K562 (cell line): ENCODE results near the gene GSTO2. TPM values are rescaled to one million over a fixed set of nuclear protein-coding genes. Genes with fewer than 3 reads are reported as not detected.

ENCODE experiments used
- ATAC-seq: fragments of 200-7000 bp; cut with Tn5 transposase; 3 replicates; pipeline ENCODE4 v1.9.1; 2020; ENCODE audit warnings: moderate library complexity
- BruUV-seq: library from RNA; stranded (reverse); fragments of 400-500 nt; replicated peaks from 2 replicates; lab custom pipeline; 2021; lab: Mats Ljungman, UMichigan
- CTCF ChIA-PET: fragments of 300-600 bp; formaldehyde crosslinking; extraction: SDS; loops from one replicate; lab custom pipeline; 2021; ENCODE audit warnings: low intra/inter-chr PET ratio; lab: Yijun Ruan, JAX
- POLR2A ChIA-PET: fragments of 300-600, 350-650 bp; sonication (Branson Sonifier 250); formaldehyde crosslinking; extraction: SDS; loops from one replicate; lab custom pipeline; 2021; ENCODE audit warnings: antibody characterized with exemption, inconsistent platforms; lab: Yijun Ruan, JAX
- DNase-seq, 4 experiments: peaks; one replicate each; pipeline versions ENCODE4 v3.0.0 to v3.0.0-alpha.2; 2011 to 2018; ENCODE audit warnings: low spot score in 3 of 4, mixed read lengths in 3 of 4; ENCODE audit errors: extremely low read depth in 1 of 4
- FAIRE-seq: peaks from 2 replicates; lab custom pipeline; 2011; peaks lifted over from hg19 to GRCh38; lab: Jason Lieb, UNC
- H2AFZ ChIP-seq: 2 replicates; pipeline ENCODE4 v1.6.0; 2011; ENCODE audit warnings: low read depth, low read length, control low read depth, inconsistent platforms
- H3K27ac ChIP-seq: fragments of 200-600 bp; 3 replicates; pipeline ENCODE4 v1.8.0; 2011; ENCODE audit warnings: low read depth, mild to moderate bottlenecking, control low read depth, inconsistent platforms, low read length, moderate library complexity, mixed read lengths; ENCODE audit errors: extremely low read depth
- H3K27me3 ChIP-seq, 2 experiments: fragments of 300-600 bp in 1 of 2; 2 replicates in 1 of 2; 3 replicates in 1 of 2; pipeline versions ENCODE4 v1.6.0 to v1.8.0; 2011; ENCODE audit warnings: inconsistent platforms in 2 of 2, low read length in 2 of 2, mild to moderate bottlenecking in 1 of 2, mixed read lengths in 1 of 2, moderate library complexity in 1 of 2; ENCODE audit not compliant: control insufficient read depth in 2 of 2, insufficient read depth in 2 of 2
- H3K36me3 ChIP-seq: fragments of 300-600 bp; 3 replicates; pipeline ENCODE4 v1.8.0; 2011; ENCODE audit warnings: mild to moderate bottlenecking, low read length, inconsistent platforms; ENCODE audit not compliant: control insufficient read depth, insufficient read depth
- H3K4me1 ChIP-seq, 2 experiments: fragments of 200-600 bp in 1 of 2; replicated peaks in 1 of 2; 2 replicates in 1 of 2; 3 replicates in 1 of 2; pipeline versions ENCODE4 v1.5.1 to v1.8.0; 2011; ENCODE audit warnings: inconsistent platforms in 2 of 2, low read length in 2 of 2, mild to moderate bottlenecking in 1 of 2, mixed read lengths in 1 of 2, moderate library complexity in 1 of 2; ENCODE audit not compliant: control insufficient read depth in 2 of 2, insufficient read depth in 2 of 2
- H3K4me2 ChIP-seq: 2 replicates; pipeline ENCODE4 v1.6.1; 2011; ENCODE audit warnings: low read length, control low read depth, inconsistent platforms, mixed read lengths; ENCODE audit not compliant: insufficient read depth
- H3K4me3 ChIP-seq: fragments of 200-600 bp; sonication (generic), shearing (Covaris generic); 2 replicates; pipeline ENCODE4 v1.5.1; 2016; ENCODE audit warnings: control low read depth, inconsistent platforms
- H3K79me2 ChIP-seq: fragments of 200-600 bp; 3 replicates; pipeline ENCODE4 v1.8.0; 2011; ENCODE audit warnings: low read length, inconsistent platforms; ENCODE audit not compliant: control insufficient read depth, insufficient read depth
- H3K9ac ChIP-seq, 2 experiments: 2 replicates each; pipeline versions ENCODE4 v1.6.0 to v1.6.1; 2011; ENCODE audit warnings: low read depth in 2 of 2, low read length in 2 of 2, control low read depth in 1 of 2, inconsistent platforms in 1 of 2, mild to moderate bottlenecking in 1 of 2, mixed read lengths in 1 of 2; ENCODE audit not compliant: insufficient read depth in 1 of 2
- H3K9me1 ChIP-seq: one replicate; pipeline ENCODE4 v1.6.0; 2011; ENCODE audit warnings: inconsistent platforms, mild to moderate bottlenecking, low read length, moderate library complexity; ENCODE audit not compliant: control insufficient read depth, insufficient read depth
- H3K9me3 ChIP-seq: replicated peaks from 2 replicates; pipeline ENCODE4 v1.5.1; 2011; ENCODE audit warnings: low read depth, low read length, inconsistent platforms; ENCODE audit not compliant: control insufficient read depth, insufficient read depth
- H4K20me1 ChIP-seq: replicated peaks from 2 replicates; pipeline ENCODE4 v1.6.1; 2011; ENCODE audit warnings: low read length, inconsistent platforms, mixed read lengths; ENCODE audit not compliant: control insufficient read depth, insufficient read depth
- BRD4 ChIP-seq: fragments of 200-600 bp; sonication (generic); IDR thresholded peaks from 2 replicates; pipeline ENCODE4 v1.6.1; 2017; ENCODE audit warnings: inconsistent platforms
- DMBX1 ChIP-seq: fragments of 250-450 bp; sonication (Bioruptor Pico); IDR thresholded peaks from 2 replicates; pipeline ENCODE4 v1.8.0; 2022; ENCODE audit warnings: inconsistent platforms, mild to moderate bottlenecking, moderate library complexity, borderline replicate concordance
- MNT ChIP-seq, 2 experiments: fragments of 450-650 bp; conservative IDR thresholded peaks; 2 replicates each; pipeline ENCODE4 v1.6.1; 2017; ENCODE audit warnings: mild to moderate bottlenecking in 2 of 2, moderate library complexity in 2 of 2
- PRPF4 ChIP-seq: fragments of 200-400 bp; formaldehyde crosslinking; IDR thresholded peaks from one replicate; pipeline ENCODE4 v1.6.1; 2017; ENCODE audit warnings: low read length, low read depth, mild to moderate bottlenecking; ENCODE audit not compliant: insufficient read depth, poor library complexity, severe bottlenecking
- PYGO2 ChIP-seq: fragments of 450-650 bp; IDR thresholded peaks from 2 replicates; pipeline ENCODE4 v1.6.1; 2016; ENCODE audit warnings: mild to moderate bottlenecking, missing genetic modification characterization, moderate library complexity, missing compliant biosample characterization
- RBM34 ChIP-seq: fragments of 200-400 bp; formaldehyde crosslinking; IDR thresholded peaks from 2 replicates; pipeline ENCODE4 v1.6.1; 2018; ENCODE audit warnings: low read length, borderline replicate concordance; ENCODE audit not compliant: insufficient read depth
- STAT5B ChIP-seq: fragments of 250-450 bp; sonication (Bioruptor Pico); IDR thresholded peaks from 2 replicates; pipeline ENCODE4 v1.8.0; 2021; ENCODE audit warnings: mild to moderate bottlenecking, inconsistent platforms
- ZNF197 ChIP-seq: fragments of 200-800 bp; sonication (Bioruptor generic); IDR thresholded peaks from 2 replicates; pipeline ENCODE4 v1.6.1; 2016; ENCODE audit warnings: low read depth, missing genetic modification characterization, missing compliant biosample characterization
- ZNF224 ChIP-seq: sonication (generic); formaldehyde crosslinking; IDR thresholded peaks from 2 replicates; pipeline ENCODE4 v1.8.0; 2022; ENCODE audit warnings: mild to moderate bottlenecking, missing genetic modification reagents
- WGBS: fragments of 100-300 bp; shearing (Covaris generic); methylation state at CpG from one replicate; pipeline ENCODE4 v1.1.6; 2016; ENCODE audit warnings: low coverage, mixed read lengths; ENCODE audit not compliant: insufficient coverage; ENCODE audit errors: missing lambda C conversion rate; 5-methylcytosine and 5-hydroxymethylcytosine counted together
- in situ Hi-C: fragments of 300-500 bp; cut with MboI; formaldehyde crosslinking; loops from 4 replicates; pipeline ENCODE4 v1.15.0; 2018; ENCODE audit warnings: inconsistent platforms, mixed read lengths
- intact Hi-C: fragments of 100-400 bp; cut with micrococcal nuclease; formaldehyde crosslinking; loops from 2 replicates; pipeline ENCODE4 v1.14.2; 2022
- polyA plus RNA-seq, 8 experiments: library from polyadenylated mRNA; depleted of rRNA in 4 of 8; stranded (reverse) in 5 of 8; unstranded in 3 of 8; fragments of >200 nt; fragmentation: Nextera tagmentation in 2 of 8; fragmentation: Illumina TruSeq in 1 of 8; extraction: Ambion mirVana in 2 of 8; extraction: Trizol in 1 of 8; gene quantifications; 2 replicates each; pipeline versions ENCODE4 v1.2.1 to v1.2.3, GENCODE V29; 2011 to 2014; ENCODE audit warnings: inconsistent platforms in 1 of 8, missing spikeins in 1 of 8
- total RNA-seq, 7 experiments: library from RNA; depleted of rRNA in 6 of 7; stranded (reverse); fragments of >200 nt in 6 of 7; fragmentation: Illumina TruSeq in 2 of 7; extraction: Trizol in 2 of 7; gene quantifications; 2 replicates each; pipeline versions ENCODE4 v1.2.1 to v1.2.3, GENCODE V29; 2011 to 2021; ENCODE audit warnings: low replicate concordance in 1 of 7

GSTO2 gene
- total and polyA plus RNA-seq, 9 of the 15 experiments (the other 6 are each of a cell fraction or from before 2014, with no cell fraction given): 0.18 to 1.8 (median 0.90) TPM

GRCh38 chr10:104245066-104245632 is 23.8 kb upstream of the GSTO2 start:
- Histone ChIP-seq H3K4me3 (no peak overlapping the region), H3K79me2 (no peaks in the 10 kb centered on the region), H3K9me3 (peaks cover 12% of the 10 kb centered on the region), H3K27me3 (no peaks in the 10 kb centered on the region), H3K4me2 (no peak overlapping the region), H4K20me1 (no peaks in the 10 kb centered on the region), H3K9me1 (no peaks in the 10 kb centered on the region), H3K36me3 (no peaks in the 10 kb centered on the region), H3K4me1 (peaks cover 0 to 2% of the 10 kb centered on the region in 2 experiments; a peak in 3 of 5 replicates), H3K9ac (no peak overlapping the region), H3K27ac (no peak overlapping the region), H2AFZ (no peak overlapping the region)
- BruUV-seq: no TSS peak
- CTCF ChIA-PET: no interaction called here
- intact Hi-C loops: no loop called here
- POLR2A ChIA-PET: no interaction called here
- FAIRE-seq (no peak), DNase-seq (no peak), ATAC-seq (no peak)
- no peak for TF ChIP-seq ZNF224 (CRISPR knock-in tag)
- no peak for TF ChIP-seq DMBX1 (CRISPR knock-in tag)
- no peak for TF ChIP-seq PYGO2 (tag)
- TF ChIP-seq MNT (conservative IDR thresholded peaks at IDR 0.05): no peak
- TF ChIP-seq PRPF4: no peak
- no peak for TF ChIP-seq ZNF197 (CRISPR knock-in tag)
- TF ChIP-seq BRD4: no peak
- TF ChIP-seq STAT5B (CRISPR knock-in tag): no peak
- no peak for TF ChIP-seq RBM34
- WGBS: 98% methylated on average over 4 of the region's 34 CpGs
- in situ Hi-C loops: no loop called here
